Measurements from ENCODE around the gene FBXW7. TPM values are rescaled to one million over a fixed set of nuclear protein-coding genes. Genes with fewer than 3 reads are reported as not detected.

The FBXW7 gene
- polyA plus RNA-seq, 1 donor from 2014 or later, result 55.7 TPM

GRCh38 chr4:152390216-152390615 is 145.7 kb downstream of the FBXW7 start:
- Histone ChIP-seq H3K79me2 (replicated peaks; ENCODE audit: insufficient read depth, low read length) (peaks cover 3% of the 10 kb centered on the region), H3K9ac (ENCODE audit: low read length) (no peak overlapping the region), H3K36me3 (ENCODE audit: insufficient read depth, low read length) (no peaks in the 10 kb centered on the region), H2AFZ (ENCODE audit: low read depth, low read length) (no peak overlapping the region), H3K4me3 (ENCODE audit: low read length) (no peak overlapping the region), H3K9me3 (ENCODE audit: low read length) (no peaks in the 10 kb centered on the region), H3K9me2 (ENCODE audit: insufficient read depth, low read length) (no peaks in the 10 kb centered on the region), H3K27ac (ENCODE audit: low read length) (no peak overlapping the region), H3F3A (ENCODE audit: insufficient read depth, low read length, poor library complexity, severe bottlenecking) (no peaks in the 10 kb centered on the region), H3K27me3 (ENCODE audit: insufficient read depth, low read depth, low read length) (no peaks in the 10 kb centered on the region), H4K20me1 (ENCODE audit: insufficient read depth) (no peaks in the 10 kb centered on the region), H3K4me2 (ENCODE audit: low read length) (no peak overlapping the region)
- no peak for TF ChIP-seq RAD21 (conservative IDR thresholded peaks at IDR 0.05)
- TF ChIP-seq CTCF (IDR thresholded peaks at IDR 0.05; ENCODE audit: poor library complexity, severe bottlenecking), result no peak
- no peak for TF ChIP-seq MXI1 (conservative IDR thresholded peaks at IDR 0.05; ENCODE audit: poor library complexity, severe bottlenecking)
- no peak for TF ChIP-seq EP300 (conservative IDR thresholded peaks at IDR 0.05; ENCODE audit: poor library complexity, severe bottlenecking)
- TF ChIP-seq TAF1 (IDR thresholded peaks at IDR 0.05; ENCODE audit: low read depth), result no peak
- TF ChIP-seq SMC3 (conservative IDR thresholded peaks at IDR 0.05; ENCODE audit: poor library complexity), result no peak
- TF ChIP-seq EZH2 (IDR thresholded peaks at IDR 0.05; ENCODE audit: borderline replicate concordance, insufficient read depth, low read length, poor library complexity, severe bottlenecking), result no peak
- TF ChIP-seq REST (IDR thresholded peaks at IDR 0.05; ENCODE audit: borderline replicate concordance), result no peak
- no peak for TF ChIP-seq POLR2AphosphoS5 (IDR thresholded peaks at IDR 0.05)

- Histone ChIP-seq H3K36me3 (ENCODE audit: insufficient read depth, low read length) (no peaks in the 10 kb centered on the region), H3K9me3 (ENCODE audit: low read length) (no peaks in the 10 kb centered on the region), H3K9ac (ENCODE audit: low read length) (no peak overlapping the region), H3K27me3 (ENCODE audit: insufficient read depth, low read depth, low read length) (no peaks in the 10 kb centered on the region), H2AFZ (ENCODE audit: low read depth, low read length) (no peak overlapping the region), H3K79me2 (replicated peaks; ENCODE audit: insufficient read depth, low read length) (peaks cover 4% of the 10 kb centered on the region), H3K27ac (ENCODE audit: low read length) (no peak overlapping the region), H3K4me2 (ENCODE audit: low read length) (no peak overlapping the region), H3K4me3 (ENCODE audit: low read length) (no peak overlapping the region), H4K20me1 (ENCODE audit: insufficient read depth) (no peaks in the 10 kb centered on the region), H3K9me2 (ENCODE audit: insufficient read depth, low read length) (no peaks in the 10 kb centered on the region), H3F3A (ENCODE audit: insufficient read depth, low read length, poor library complexity, severe bottlenecking) (no peaks in the 10 kb centered on the region)
- no peak for TF ChIP-seq SMC3 (conservative IDR thresholded peaks at IDR 0.05; ENCODE audit: poor library complexity)
- no peak for TF ChIP-seq EZH2 (IDR thresholded peaks at IDR 0.05; ENCODE audit: borderline replicate concordance, insufficient read depth, low read length, poor library complexity, severe bottlenecking)
- TF ChIP-seq POLR2AphosphoS5 (IDR thresholded peaks at IDR 0.05), result no peak
- TF ChIP-seq RAD21 (conservative IDR thresholded peaks at IDR 0.05), result no peak
- no peak for TF ChIP-seq CTCF (IDR thresholded peaks at IDR 0.05; ENCODE audit: poor library complexity, severe bottlenecking)
- TF ChIP-seq EP300 (conservative IDR thresholded peaks at IDR 0.05; ENCODE audit: poor library complexity, severe bottlenecking), result no peak
- no peak for TF ChIP-seq MXI1 (conservative IDR thresholded peaks at IDR 0.05; ENCODE audit: poor library complexity, severe bottlenecking)
- no peak for TF ChIP-seq REST (IDR thresholded peaks at IDR 0.05; ENCODE audit: borderline replicate concordance)
- TF ChIP-seq TAF1 (IDR thresholded peaks at IDR 0.05; ENCODE audit: low read depth), result no peak
These were observed 146.5 kb downstream of the FBXW7 start for GRCh38 chr4:152389359-152389758.

Data from neural cell (in vitro differentiated cells).